Measurements from ENCODE around the gene TINCR.

TINCR gene

DNA sequence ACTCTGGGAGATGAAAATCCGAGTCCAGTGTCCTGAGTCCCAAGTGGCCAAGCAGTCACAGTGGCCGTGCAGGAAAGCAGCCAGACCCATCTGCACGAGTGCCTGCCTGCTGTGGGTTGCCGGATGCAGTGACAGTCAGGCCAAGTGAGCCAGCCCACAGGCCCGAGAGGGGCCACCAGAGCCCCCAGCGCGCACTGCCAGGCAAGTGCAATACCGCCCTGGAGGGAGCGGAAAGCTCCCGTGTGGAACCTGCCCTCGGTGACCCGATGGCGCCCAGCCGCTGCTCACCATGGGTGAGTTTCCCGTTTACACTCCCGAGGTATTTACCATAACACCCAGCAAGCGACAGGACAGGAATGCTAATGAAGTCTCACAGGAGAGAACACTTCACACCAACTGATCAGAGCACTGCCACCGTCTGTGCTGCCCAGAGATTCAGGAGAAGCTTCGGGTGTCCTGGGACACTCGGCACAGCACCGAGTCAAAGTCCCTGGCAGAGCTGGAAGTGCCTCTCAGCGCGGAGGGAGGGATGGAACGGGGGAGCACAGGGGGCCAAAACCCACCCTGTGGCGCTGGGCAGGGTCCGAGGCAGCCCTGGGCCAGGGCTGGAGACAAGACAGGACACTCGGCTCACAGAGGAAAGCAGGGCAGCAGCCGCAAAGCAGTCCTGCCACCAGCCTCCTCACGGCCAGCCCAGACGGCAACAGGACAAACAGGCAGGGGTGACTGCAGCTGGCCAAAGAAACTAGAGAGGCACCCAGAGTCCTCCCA is 21.3 kb upstream of the TINCR start:
- no peak for DNase-seq (ENCODE audit: low spot score)

DNA sequence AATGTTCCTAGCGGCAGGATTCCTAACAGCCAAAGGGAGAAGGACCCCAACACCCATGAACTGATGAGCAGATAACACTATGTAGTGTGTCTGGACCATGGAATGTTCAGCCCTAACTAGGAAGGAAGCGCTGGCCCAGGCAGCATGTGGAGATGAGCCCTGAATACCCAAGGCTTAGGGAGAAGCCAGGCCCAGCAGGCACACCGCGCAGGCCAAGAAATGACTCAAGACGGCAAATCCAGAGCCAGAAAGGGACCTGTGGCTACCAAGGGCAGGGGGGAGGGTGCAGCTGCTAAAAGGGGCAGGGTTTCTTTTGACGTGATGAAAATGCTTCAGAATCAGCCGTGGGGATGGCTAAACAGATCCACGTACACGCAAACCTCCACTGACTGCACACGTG is 20.7 kb upstream of the TINCR start:
- no peak for DNase-seq (ENCODE audit: low spot score)

DNA sequence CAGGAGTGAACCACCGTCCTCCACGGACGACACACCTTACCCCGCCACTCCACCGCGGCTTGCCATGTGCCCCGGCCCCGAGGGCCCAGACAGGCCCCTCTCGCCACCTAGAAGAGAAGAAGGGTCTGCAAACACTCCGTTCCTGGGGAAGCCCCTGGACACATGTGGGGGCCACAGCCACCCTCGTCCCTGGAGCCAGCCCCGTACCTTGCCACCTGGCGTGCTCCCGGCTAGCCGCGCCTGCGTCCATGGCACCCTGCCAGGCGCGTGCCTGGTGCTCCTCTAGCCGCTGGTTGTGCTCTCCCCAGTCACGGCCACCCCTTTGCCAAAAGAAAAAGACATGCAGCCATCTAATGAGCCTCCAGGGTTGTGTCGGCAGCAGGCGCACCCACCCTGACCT is 19.9 kb upstream of the TINCR start:
- no peak for DNase-seq (ENCODE audit: low spot score)

DNA sequence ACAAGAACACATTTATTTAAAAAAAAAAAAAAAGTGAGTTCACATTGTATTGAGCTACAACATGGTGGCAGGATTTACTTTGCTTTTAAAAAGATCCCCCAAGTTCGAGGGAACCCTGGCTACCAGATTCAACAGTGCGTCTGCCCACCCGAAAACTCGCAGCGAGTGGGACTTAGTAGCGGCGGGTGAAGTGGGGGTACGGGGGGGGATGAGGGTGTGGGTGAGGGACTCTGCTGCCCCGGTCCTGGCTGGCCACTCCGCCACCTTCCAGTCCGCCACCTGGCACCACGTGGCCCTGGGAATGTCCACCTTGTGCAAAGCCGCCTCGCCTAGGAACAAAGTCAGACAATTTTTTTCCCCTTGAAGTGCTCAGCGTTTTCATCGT is 19.3 kb upstream of the TINCR start:
- no peak for DNase-seq (ENCODE audit: low spot score)

DNA sequence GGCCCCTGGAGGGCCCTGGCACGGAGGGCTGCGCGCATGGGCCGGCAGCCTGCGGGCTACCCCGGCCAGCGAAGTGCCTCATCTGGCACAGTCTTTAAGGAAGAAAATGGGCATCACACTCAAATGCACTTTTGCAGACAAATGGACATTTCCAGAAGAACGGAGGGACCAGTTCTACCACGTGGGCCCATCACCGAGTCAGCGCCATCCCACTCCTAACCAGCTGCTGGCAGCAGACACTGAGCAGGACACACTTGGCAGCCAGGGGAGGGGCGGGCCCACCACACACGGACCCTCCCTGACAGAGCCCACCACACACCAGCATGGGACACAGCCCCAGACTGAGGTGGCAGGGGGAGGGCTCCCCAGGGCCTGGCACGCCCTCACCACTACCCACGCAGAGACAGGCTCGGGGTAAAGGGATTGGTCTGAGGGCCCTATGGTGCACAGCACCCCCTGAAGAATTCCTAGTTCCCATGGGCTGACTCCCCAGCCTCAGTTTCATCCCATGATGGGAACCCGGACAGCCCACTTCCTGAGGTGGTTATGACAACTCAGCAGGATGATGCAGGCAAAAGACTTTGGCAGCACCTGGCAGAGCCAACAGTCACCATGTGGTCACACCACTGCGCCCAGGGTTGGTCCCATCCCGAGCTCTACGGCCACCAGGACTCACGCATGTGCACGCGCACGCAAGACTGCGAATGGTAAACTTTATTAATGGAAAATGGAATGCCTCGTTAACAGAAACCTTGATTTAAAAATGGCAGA is 18.7 kb upstream of the TINCR start:
- DNase-seq (ENCODE audit: low spot score) = no peak

DNA sequence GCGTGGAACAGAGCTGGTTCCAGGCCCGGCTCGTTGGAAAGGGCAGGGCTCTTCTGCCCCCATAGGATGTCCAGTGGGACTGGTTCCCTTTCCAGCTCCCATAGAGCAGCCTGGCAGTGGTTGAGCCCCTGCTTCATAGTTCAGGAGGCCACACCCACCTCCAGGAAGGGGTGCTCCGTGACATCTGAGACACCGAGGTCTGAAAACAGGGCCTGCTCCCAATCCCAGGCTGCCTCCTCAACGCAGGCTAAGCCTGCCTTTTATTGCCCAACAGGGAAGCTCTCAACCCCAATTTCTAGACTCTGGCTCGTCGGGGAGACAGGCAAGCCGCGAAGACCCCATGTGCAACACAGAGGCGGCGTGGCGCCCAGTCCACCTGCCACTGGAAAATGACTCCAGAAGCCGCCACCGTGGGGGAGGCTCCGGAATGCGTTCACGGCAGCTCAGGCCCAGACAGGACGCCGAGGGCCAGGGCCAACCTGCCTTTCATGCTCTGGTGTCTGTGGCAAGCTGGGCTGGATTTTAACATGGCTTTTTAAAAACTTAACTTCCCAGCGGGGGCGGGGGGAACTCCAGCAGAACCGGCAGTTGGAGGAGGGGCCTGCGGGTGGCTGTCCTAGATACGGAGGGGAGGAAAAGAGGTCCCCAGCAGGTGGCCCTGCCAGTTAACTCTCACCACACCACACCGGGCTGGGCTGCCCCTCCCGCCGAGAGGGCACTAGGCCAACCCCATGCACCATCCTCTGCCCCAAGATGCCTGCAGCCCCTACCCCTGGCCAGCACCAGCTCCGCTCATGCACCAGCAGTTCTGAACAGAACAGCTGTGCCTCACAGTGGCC is 17.9 kb upstream of the TINCR start:
- DNase-seq (ENCODE audit: low spot score) = no peak

DNA sequence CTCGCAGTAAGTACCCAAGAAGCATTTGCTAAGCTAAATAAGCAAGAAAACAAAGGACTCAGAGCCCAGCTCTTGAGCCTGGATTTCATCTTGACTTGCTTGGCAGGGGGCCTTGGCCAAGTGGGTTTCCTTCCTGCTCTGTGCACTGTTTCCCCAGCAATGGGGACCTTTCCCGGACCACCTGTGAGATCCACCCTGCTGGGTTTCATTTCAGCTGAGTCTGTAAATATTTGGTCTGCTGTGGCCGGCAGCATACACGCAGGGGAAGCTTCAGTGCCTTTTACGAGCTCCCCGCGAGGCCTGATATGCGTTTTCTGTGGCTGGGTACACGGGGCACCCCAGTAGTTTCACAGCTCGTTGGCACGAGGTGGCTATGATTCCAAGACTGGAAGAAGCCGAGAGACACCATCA is 12.4 kb upstream of the TINCR start:
- no peak for DNase-seq (ENCODE audit: low spot score)

DNA sequence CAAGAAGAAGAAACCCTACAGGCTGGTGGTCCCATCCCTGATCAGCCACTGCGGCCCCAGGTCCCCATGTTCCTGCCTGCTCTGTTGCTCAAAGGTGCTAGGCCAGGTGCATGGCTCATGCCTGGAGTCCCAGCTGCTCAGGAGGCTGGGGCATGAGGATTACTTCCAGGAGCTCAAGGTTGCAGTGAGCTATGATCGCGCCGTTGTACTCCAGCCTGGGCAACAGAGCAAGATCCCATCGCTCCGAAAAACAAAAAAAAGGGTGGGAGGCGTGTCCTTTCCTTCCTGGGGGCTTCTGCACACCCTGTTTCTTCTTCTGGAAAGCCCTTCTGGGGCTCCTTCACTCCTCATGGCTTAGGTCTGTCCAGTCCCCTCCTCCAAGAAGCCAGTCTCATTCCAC is 11.9 kb upstream of the TINCR start:
- no peak for DNase-seq (ENCODE audit: low spot score)

DNA sequence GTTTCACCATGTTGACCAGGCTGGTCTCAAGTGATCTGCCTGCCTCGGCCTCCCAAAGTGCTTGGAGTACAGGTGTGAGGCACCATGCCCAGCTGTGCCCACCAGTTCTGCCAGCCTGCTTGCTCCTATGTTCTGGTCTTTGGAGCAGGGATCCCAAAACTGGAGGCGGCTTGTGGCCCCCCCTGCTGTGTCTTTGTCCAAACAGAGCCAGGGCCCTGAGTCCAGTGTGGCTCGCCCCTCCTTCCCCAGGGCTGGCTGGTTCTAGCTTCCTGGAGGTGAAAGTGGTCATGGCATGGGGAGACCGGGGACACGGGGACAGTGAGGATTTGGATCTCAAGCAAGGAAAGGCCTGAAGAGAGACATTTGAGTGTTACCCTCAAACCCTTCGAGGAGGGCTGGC is 11.5 kb upstream of the TINCR start:
- DNase-seq (ENCODE audit: low spot score) = no peak

DNA sequence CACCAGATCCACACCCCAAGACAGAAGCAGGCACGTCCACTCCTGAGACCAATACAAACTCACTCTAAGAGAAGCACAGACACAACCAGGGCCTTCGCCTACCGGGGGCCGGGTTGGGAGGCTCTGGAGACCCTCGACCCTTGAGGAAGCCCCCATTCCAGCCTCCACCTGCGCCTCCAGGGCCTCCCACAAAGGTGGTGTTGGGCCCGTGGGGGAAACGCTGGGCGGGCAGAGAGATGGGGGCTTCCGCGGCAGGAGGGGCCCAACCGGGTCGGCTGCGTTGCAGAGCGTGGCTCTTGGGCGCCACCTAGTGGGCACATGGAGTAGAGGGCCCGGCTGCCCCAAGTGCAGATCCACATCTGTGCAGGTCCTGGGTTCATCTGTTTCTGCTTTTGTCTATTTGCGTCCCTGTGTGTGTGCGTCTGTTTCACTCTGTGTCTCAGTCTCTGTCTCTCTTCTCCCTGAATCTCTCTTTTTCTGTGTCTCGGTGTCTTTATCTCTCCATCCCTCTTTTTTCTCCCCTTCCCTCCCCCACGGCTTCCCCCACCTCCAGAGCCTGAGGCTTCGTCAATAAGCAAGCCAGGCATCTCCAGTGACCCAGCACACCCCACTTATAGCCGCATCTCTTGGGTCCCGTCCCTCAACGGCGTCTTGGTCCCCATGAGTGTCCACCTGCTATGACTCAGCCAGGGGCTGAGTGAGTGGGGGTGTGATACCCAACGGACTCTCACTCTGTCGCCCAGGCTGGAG is 10.5 kb upstream of the TINCR start:
- peak; percentile 89 for DNase-seq (ENCODE audit: low spot score)

DNA sequence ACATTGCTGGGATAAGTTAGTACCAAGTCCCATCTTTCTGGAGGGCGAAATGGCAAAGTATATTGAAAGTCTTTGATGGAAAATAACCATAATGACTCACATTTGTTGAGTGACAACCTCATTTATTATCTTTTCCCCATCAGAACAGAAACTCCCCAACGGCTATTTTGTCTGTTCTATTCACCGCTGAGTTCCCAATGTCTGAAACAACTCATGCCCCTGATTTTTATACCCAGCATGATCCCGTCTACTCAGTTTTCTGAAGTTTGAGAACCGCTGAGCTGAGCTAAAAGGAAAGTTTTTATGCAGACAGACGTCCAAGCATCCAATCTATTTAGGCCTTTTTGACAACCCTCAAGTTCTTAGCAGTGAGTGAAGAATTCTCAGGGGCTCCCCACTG is 7.8 kb upstream of the TINCR start:
- DNase-seq (ENCODE audit: low spot score) = no peak

DNA sequence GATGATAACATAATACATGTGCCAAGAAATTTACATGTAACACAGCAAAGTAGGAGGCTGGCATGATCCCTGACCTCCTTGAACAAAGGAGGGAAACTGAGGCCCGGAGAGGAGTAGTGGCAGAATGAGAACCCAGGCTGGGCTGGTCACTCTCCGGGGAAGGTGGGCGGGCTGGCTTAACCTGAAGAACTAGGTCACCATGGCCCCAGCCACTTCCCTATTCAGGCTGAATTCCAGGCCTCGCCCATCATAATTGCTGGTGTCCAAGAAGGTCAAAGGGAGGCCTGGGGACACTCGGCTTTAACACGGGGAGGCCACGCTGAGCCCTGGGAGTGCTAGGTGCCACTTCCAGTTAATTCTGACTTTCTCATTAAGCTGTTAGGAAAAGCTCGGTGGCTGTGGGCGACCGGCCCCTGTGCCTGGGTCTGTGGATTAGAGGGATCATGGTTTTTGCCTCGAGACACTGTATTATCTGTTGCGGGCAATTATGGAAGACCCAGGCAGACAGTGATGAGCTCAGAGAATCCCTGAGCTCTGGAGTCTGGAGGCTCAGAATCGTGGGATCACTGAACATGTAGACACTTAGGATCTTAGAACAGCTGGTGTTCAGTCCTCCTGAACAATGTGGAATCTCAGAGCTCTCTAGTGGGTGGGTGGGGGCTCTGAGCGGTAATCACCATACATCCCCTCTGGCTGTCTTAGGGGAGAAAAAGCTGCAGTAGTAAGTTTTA is 5.0 kb upstream of the TINCR start:
- no peak for DNase-seq (ENCODE audit: low spot score)

DNA sequence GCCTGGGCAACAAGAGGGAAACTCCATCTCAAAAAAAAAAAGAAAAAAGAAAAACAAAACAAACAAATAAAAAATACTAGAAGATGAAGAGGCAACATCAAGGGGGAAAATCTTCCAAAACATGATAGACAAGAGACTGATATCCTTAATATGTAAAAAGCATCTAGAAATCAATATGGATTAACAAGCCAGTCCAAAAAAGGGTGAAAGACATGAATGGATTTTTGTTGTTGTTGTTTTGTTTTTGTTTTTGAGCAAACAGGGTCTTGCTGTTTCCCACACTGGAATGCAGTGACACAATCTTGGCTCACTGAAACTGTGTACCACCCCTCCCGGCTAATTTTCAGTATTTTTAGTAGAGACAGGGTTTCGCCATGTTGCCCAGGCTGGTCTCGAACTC is 4.0 kb upstream of the TINCR start:
- DNase-seq (ENCODE audit: low spot score) = no peak

DNA sequence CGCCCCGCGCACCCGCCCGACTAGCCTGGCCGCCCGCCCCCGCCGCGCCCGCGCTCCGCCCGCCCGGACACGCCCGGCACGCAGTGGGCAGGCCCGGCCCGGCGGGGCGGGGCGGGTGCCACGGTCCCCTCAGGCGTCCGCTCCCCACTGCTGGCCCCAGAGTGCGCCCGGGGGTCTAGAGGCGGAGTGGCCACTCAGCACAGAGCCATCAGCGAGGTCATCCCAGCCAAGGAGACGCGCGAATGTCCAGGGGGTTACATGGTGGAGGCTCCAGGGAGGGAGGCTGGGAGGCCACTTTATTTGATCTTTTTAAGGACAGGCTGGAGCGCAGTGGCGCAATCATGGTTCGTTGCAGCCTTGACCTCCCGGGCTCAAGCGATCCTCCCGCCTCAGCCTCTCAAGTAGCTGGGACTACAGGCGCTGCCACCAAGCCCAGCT is 236 bp upstream of the TINCR start:
- DNase-seq (ENCODE audit: low spot score) = no peak

DNA sequence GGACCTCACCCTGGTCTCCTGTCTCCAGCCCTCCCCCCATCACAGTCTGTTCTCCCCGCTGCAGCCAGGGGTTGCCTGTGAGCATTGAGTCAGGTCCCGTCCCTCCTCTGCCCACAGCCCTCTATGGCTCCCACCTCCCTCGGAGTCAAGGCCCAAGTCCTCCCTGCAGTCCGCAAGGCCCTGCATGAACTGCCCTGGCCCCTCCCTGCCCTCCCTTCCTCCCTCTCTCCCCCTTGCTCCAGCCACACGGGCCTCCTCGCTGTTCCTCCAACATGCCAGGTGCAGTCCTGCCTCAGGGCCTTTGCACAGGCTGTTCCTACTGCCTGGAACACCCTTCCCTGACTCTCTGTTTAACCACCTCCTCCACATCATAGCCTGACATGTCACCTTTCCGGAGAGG is 2.8 kb downstream of the TINCR start:
- DNase-seq (ENCODE audit: low spot score) = no peak

DNA sequence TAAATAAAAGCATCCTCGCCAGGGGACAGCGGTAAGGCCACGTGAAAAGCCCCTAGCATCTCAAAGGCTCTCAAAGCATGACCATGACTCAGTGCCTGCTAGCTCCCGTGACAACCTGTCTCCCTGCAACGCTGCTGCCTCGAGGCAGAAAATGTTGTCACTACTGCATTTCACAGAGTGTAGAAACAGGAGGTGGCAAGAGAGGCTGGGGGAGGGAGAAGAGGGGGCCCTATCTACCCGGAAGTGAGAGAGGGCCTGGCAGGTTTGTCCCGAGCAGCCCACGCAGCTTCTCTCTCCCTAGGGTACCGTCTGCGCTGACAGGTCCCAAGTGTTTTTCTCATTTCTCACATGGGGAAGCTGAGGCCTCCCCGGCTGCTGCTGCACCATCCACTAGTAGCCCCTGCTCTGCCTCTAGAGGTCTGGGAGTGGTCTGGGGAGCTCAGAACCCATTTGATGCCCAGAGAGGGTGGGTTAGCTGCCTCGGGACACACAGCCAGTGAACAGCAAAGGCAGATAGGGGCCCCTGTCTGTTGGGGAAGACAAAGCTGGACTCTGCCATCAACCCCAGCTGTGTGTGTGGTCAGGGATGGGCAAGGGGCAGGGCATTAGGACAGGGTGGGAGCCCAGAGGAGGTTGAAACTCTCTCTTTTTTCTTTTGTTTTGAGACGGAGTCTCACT is 3.7 kb downstream of the TINCR start:
- DNase-seq (ENCODE audit: low spot score) = no peak

DNA sequence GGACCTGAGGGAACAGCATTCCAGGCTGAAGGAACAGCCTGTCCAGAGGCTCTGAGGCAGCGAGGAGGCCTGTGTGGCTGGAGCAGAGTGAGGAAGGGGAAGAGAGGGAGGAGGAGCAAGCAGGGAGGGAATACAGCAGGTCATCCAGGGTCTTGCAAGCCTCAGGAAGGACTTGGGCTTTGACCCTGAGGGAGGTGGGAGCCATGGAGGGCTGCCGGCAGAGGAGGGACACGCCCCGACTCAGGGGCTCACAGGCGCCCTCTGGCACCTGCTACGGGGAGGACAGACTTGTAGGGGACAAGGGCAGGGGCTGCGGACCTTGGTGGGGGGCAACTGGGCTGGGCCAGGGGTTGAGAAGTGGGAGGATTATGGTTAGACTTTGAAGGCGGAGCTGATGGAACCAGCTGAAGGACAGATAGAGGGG is 4.7 kb downstream of the TINCR start:
- DNase-seq (ENCODE audit: low spot score) = no peak

DNA sequence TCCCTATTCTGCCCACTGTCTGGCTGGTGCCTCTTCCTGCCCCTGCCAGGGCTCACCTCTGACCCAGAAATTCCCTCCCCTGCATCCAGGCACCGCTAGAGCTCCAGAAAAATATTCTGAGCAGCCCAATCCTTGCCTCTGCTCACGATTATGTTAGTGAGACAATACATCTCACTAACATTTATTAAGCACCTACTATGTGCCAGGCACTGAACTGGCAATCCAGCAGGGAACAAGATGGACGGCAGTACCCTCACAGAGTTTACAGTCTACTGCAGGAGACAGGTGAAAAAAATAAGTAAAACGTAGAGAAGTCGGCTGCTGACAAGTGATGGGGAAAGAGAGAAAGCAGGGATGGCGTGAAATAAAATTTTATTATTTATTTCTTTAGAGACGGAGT is 5.5 kb downstream of the TINCR start:
- DNase-seq (ENCODE audit: low spot score) = no peak

DNA sequence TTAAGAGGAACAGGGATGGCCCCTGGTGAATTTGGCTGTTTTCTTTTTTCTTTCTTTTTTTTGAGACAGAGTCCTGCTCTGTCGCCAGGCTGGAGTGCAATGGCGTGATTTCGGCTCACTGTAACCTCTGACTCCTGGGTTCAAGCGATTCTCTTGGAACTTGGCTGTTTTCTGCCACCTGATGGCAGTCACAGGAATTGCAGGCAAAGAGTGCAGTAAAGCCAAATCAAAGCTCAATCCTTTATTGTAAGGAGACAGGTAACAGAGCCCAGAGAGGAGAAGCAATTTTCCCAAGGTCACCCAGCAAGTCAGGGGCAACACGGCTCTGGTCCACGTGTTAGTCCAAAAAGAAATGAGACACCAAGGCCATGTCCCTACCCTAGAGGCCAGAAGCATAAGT is 6.2 kb downstream of the TINCR start:
- DNase-seq (ENCODE audit: low spot score) = no peak

DNA sequence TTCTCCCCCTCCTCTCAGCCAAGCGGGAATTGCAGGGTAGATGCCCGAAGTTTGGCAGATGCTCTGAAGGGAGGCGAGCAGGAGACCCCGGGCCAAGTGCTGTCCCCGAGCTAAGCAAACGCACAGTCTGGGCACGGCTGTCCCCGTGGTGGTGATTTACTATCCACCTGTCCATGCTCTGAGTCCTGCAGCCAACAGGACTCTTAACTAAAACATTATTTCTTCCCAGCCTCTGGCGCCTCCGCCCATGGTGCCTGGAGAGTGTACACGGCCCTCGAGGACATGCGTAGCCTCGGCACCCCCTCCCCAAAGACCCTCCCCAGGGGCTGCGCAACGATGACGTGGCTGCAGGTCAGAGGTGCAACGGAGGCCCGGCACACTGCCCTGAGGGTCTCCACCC is 7.6 kb downstream of the TINCR start:
- no peak for DNase-seq (ENCODE audit: low spot score)

DNA sequence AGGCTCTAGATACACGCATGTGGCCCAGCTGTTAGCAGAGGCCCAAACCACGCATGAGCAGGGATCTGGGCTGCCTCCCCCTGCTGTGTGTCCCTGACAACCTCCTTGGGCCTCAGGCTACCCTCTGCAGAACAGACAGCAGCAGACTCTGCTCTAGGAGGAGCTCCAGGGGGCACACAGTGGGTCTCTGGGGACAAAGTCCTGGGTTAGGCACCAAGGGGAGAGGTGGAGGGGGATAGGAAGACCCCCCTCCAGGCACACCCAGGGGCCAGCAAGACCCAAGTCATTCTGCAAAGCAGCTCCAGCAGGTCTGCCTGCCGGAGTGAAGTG is 8.0 kb downstream of the TINCR start:
- no peak for DNase-seq (ENCODE audit: low spot score)

Measured in germinal center (tissue), 1 donor.